A673 (cell line): ENCODE measurements around the gene OR52E8. TPM values are rescaled to one million over a fixed set of nuclear protein-coding genes. Genes with fewer than 3 reads are reported as not detected.

Experiments used
- BruUV-seq: library from RNA; stranded (reverse); fragments of 400-500 nt; replicated peaks from 2 replicates; lab custom pipeline; 2021; lab: Mats Ljungman, UMichigan
- CTCF ChIA-PET: fragments of 300-600 bp; sonication (Branson Sonifier 250); formaldehyde crosslinking; loops from one replicate; lab custom pipeline; 2022; ENCODE audit warnings: antibody characterized with exemption; lab: Charles Lee
- POLR2A ChIA-PET: fragments of 300-600 bp; sonication (Branson Sonifier 250); formaldehyde crosslinking; loops from one replicate; lab custom pipeline; 2022; ENCODE audit warnings: antibody characterized with exemption; ENCODE audit not compliant: low non-redundant PET; lab: Charles Lee
- DNase-seq: peaks from one replicate; pipeline ENCODE4 v3.0.0-alpha.2; 2015; ENCODE audit warnings: low spot score
- H3K27ac ChIP-seq: fragments of 200-600 bp; sonication (generic); 2 replicates; pipeline ENCODE4 v1.5.1; 2016; ENCODE audit warnings: mixed run types, low read depth, mild to moderate bottlenecking, mixed read lengths, antibody characterized with exemption, low read length; ENCODE audit not compliant: poor library complexity, severe bottlenecking
- H3K27me3 ChIP-seq: fragments of 200-600 bp; sonication (generic); replicated peaks from 2 replicates; pipeline ENCODE4 v1.6.1; 2017; ENCODE audit warnings: mixed run types, low read depth, mild to moderate bottlenecking, mixed read lengths, antibody characterized with exemption, low read length; ENCODE audit not compliant: insufficient read depth, poor library complexity
- H3K36me3 ChIP-seq: fragments of 200-600 bp; sonication (generic); 2 replicates; pipeline ENCODE4 v1.6.1; 2016; ENCODE audit warnings: mixed run types, mild to moderate bottlenecking, mixed read lengths, antibody characterized with exemption, low read length; ENCODE audit not compliant: insufficient read depth, poor library complexity, severe bottlenecking
- H3K4me1 ChIP-seq: fragments of 200-600 bp; sonication (generic); 2 replicates; pipeline ENCODE4 v1.6.1; 2017; ENCODE audit warnings: mixed run types, mild to moderate bottlenecking, mixed read lengths, antibody characterized with exemption, low read length; ENCODE audit not compliant: insufficient read depth, poor library complexity, severe bottlenecking
- H3K4me3 ChIP-seq: fragments of 200-600 bp; sonication (generic); 2 replicates; pipeline ENCODE4 v1.5.1; 2016; ENCODE audit warnings: low read depth, mixed run types, mild to moderate bottlenecking, mixed read lengths, low read length; ENCODE audit not compliant: poor library complexity, severe bottlenecking
- H3K9me3 ChIP-seq: fragments of 200-600 bp; sonication (generic); 2 replicates; pipeline ENCODE4 v1.6.1; 2016; ENCODE audit warnings: mixed run types, low read depth, mild to moderate bottlenecking, mixed read lengths, antibody characterized with exemption, low read length; ENCODE audit not compliant: poor library complexity, severe bottlenecking
- CTCF ChIP-seq: fragments of 300-800, 200-600 bp; sonication (generic); conservative IDR thresholded peaks from 2 replicates; pipeline ENCODE4 v1.5.1; 2017; ENCODE audit warnings: low read depth, mild to moderate bottlenecking, antibody characterized with exemption, low read length, moderate library complexity, mixed read lengths
- EZH2 ChIP-seq: fragments of 200-600 bp; sonication (generic); IDR thresholded peaks from 2 replicates; pipeline ENCODE4 v1.6.1; 2017; ENCODE audit warnings: borderline replicate concordance, low read depth, mild to moderate bottlenecking, mixed read lengths, antibody characterized with exemption, low read length; ENCODE audit not compliant: poor library complexity, severe bottlenecking
- intact Hi-C: fragments of 100-400 bp; cut with micrococcal nuclease; formaldehyde crosslinking; loops from one replicate; pipeline ENCODE4 v1.10.0; 2022; ENCODE audit not compliant: unreplicated experiment
- total RNA-seq: library from RNA; stranded (reverse); gene quantifications from 2 replicates; pipeline ENCODE4 v1.2.3, GENCODE V29; 2021

Gene OR52E8
- total RNA-seq, 1 experiment from 2014 or later = not detected

- intact Hi-C loops = no loop called here
- H3K36me3 ChIP-seq = no peaks in the 10 kb centered on the region
- no peak overlapping the region for H3K27ac ChIP-seq
- peak; percentile 9 for DNase-seq
- no peaks in the 10 kb centered on the region for H3K9me3 ChIP-seq
- H3K4me3 ChIP-seq = no peak overlapping the region
- POLR2A ChIA-PET = no interaction called here
- H3K4me1 ChIP-seq = no peaks in the 10 kb centered on the region
- no TSS peak for BruUV-seq
- TF ChIP-seq CTCF = no peak
- TF ChIP-seq EZH2 = no peak
- CTCF ChIA-PET = no interaction called here
- H3K27me3 ChIP-seq = no peaks in the 10 kb centered on the region
These were observed 26.2 kb downstream of the OR52E8 start for GRCh38 chr11:5831196-5831829.

GRCh38 chr11:5818245-5818886, 39.1 kb downstream of the OR52E8 start:
- Histone ChIP-seq H3K4me3 (no peak overlapping the region), H3K27ac (no peak overlapping the region), H3K4me1 (no peaks in the 10 kb centered on the region), H3K27me3 (no peaks in the 10 kb centered on the region), H3K36me3 (no peaks in the 10 kb centered on the region), H3K9me3 (no peaks in the 10 kb centered on the region)
- ChIA-PET POLR2A (no interaction called here), CTCF (no interaction called here)
- no peak for DNase-seq
- BruUV-seq = no TSS peak
- intact Hi-C loops = no loop called here
- TF ChIP-seq EZH2 (no peak), CTCF (no peak)

- H3K4me1 ChIP-seq = no peaks in the 10 kb centered on the region
- ChIA-PET POLR2A (no interaction called here), CTCF (no interaction called here)
- no peaks in the 10 kb centered on the region for H3K36me3 ChIP-seq
- H3K27me3 ChIP-seq = no peaks in the 10 kb centered on the region
- no peak overlapping the region for H3K27ac ChIP-seq
- no peak for TF ChIP-seq CTCF
- no peak for TF ChIP-seq EZH2
- DNase-seq = no peak
- intact Hi-C loops = no loop called here
- no peak overlapping the region for H3K4me3 ChIP-seq
- no peaks in the 10 kb centered on the region for H3K9me3 ChIP-seq
- BruUV-seq = no TSS peak
These were observed 42.0 kb downstream of the OR52E8 start for GRCh38 chr11:5815534-5815933.
